Activated CD4-positive, alpha-beta memory T cell treated with anti-CD3 and anti-CD28 coated beads, Interleukin-2, amount 10 ng/mL, durations not matched to agents 7 days and 5 days (primary cell): ENCODE results near the gene CCDC137. TPM values are rescaled to one million over a fixed set of nuclear protein-coding genes. Genes with fewer than 3 reads are reported as not detected.

ENCODE experiments used
- CTCF ChIA-PET: fragments of 350-600 bp; sonication (Branson Sonifier 250); formaldehyde crosslinking; loops from one replicate; lab custom pipeline; 2021; ENCODE audit warnings: antibody characterized with exemption, inconsistent platforms; lab: Charles Lee
- POLR2A ChIA-PET: fragments of 350-600 bp; sonication (Branson Sonifier 250); formaldehyde crosslinking; loops from one replicate; lab custom pipeline; 2021; ENCODE audit warnings: antibody characterized with exemption; lab: Charles Lee
- DNase-seq: peaks from one replicate; pipeline ENCODE4 v3.0.0-alpha.2; 2020
- H3K27ac Mint-ChIP-seq: one replicate; pipeline ENCODE4 v1.8.0; 2021; ENCODE audit warnings: mild to moderate bottlenecking, mixed read lengths
- H3K27me3 Mint-ChIP-seq: one replicate; pipeline ENCODE4 v1.8.0; 2021; ENCODE audit warnings: mixed read lengths
- H3K36me3 Mint-ChIP-seq: one replicate; pipeline ENCODE4 v1.8.0; 2021; ENCODE audit warnings: low read depth, mixed read lengths
- H3K4me1 Mint-ChIP-seq: one replicate; pipeline ENCODE4 v1.8.0; 2021; ENCODE audit warnings: mixed read lengths
- H3K4me3 Mint-ChIP-seq: one replicate; pipeline ENCODE4 v1.8.0; 2021; ENCODE audit warnings: mild to moderate bottlenecking, mixed read lengths
- H3K9me3 Mint-ChIP-seq: one replicate; pipeline ENCODE4 v1.8.0; 2021; ENCODE audit warnings: mixed read lengths
- total RNA-seq, 2 experiments: library from RNA; stranded (reverse); gene quantifications; one replicate each; pipeline ENCODE4 v1.2.3, GENCODE V29; 2021

Gene CCDC137
- total RNA-seq, 2 experiments from 2014 or later, result 28.8 to 33.3 TPM

GRCh38 chr17:81707725-81708646 is 41.4 kb downstream of the CCDC137 start:
- ChIA-PET CTCF (no interaction called here), POLR2A (interaction anchor here (1.0 to 1.3 kb wide), 2 partner anchors 13 to 23 kb away, joined by 3 read pairs; no protein-coding TSS in a partner anchor)
- H3K27me3 Mint-ChIP-seq, result no peaks in the 10 kb centered on the region
- H3K27ac Mint-ChIP-seq, result no peak overlapping the region
- no peak overlapping the region for H3K4me3 Mint-ChIP-seq
- no peaks in the 10 kb centered on the region for H3K9me3 Mint-ChIP-seq
- peaks cover 32% of the 10 kb centered on the region for H3K36me3 Mint-ChIP-seq
- H3K4me1 Mint-ChIP-seq, result peaks cover 38% of the 10 kb centered on the region
- no peak for DNase-seq

GRCh38 chr17:81708739-81709185 is 42.2 kb downstream of the CCDC137 start:
- Mint-ChIP-seq H3K4me1 (peaks cover 42% of the 10 kb centered on the region), H3K36me3 (peaks cover 29% of the 10 kb centered on the region), H3K4me3 (no peak overlapping the region), H3K27ac (no peak overlapping the region), H3K9me3 (no peaks in the 10 kb centered on the region), H3K27me3 (no peaks in the 10 kb centered on the region)
- DNase-seq, result no peak
- ChIA-PET CTCF (no interaction called here), POLR2A (no interaction called here)

GRCh38 chr17:81710514-81711308 is 44.2 kb downstream of the CCDC137 start:
- peak overlapping the region; percentile 64 for H3K27ac Mint-ChIP-seq
- H3K27me3 Mint-ChIP-seq, result no peaks in the 10 kb centered on the region
- ChIA-PET POLR2A (interaction anchor here (0.6 to 2.6 kb wide), 6 partner anchors 8 to 456 kb away, joined by 3 to 19 read pairs (median 4); partner anchors contain the start of genes ARL16, HGS, MCRIP1 and MRPL12), CTCF (interaction anchor here (1.1 to 1.4 kb wide), 3 partner anchors 8 to 426 kb away, joined by 3 to 5 read pairs (median 4); no protein-coding TSS in a partner anchor)
- no peaks in the 10 kb centered on the region for H3K9me3 Mint-ChIP-seq
- H3K4me3 Mint-ChIP-seq, result peak overlapping the region; percentile 66
- peaks cover 15% of the 10 kb centered on the region for H3K36me3 Mint-ChIP-seq
- H3K4me1 Mint-ChIP-seq, result peaks cover 32% of the 10 kb centered on the region
- peak; percentile 35 for DNase-seq

GRCh38 chr17:81711814-81712467 is 45.4 kb downstream of the CCDC137 start, which contains the start of gene SLC25A10:
TSS of gene SLC25A10 (plus strand) at chr17:81712284. CDS start at chr17:81712427, 143 bp downstream.
- peaks cover 4% of the 10 kb centered on the region for H3K36me3 Mint-ChIP-seq
- peak; percentile 86 for DNase-seq
- peak within 1 kb of the TSS; percentile 89 for H3K4me3 Mint-ChIP-seq
- CTCF ChIA-PET, result interaction anchor here (0.7 to 1.4 kb wide), 3 partner anchors 29 to 425 kb away, joined by 3 to 5 read pairs (median 3); partner anchors contain the start of gene ARL16
- H3K9me3 Mint-ChIP-seq, result no peaks in the 10 kb centered on the region
- H3K27me3 Mint-ChIP-seq, result no peaks in the 10 kb centered on the region
- POLR2A ChIA-PET, result interaction anchor here (0.6 to 3.8 kb wide), 11 partner anchors 9 to 454 kb away, joined by 3 to 30 read pairs (median 4); partner anchors contain the start of genes ARHGDIA, ARL16, HGS and MCRIP1
- peaks cover 28% of the 10 kb centered on the region for H3K4me1 Mint-ChIP-seq
- H3K27ac Mint-ChIP-seq, result peak within 1 kb of the TSS; percentile 64

- Mint-ChIP-seq H3K36me3 (peaks cover 4% of the 10 kb centered on the region), H3K27me3 (no peaks in the 10 kb centered on the region), H3K9me3 (no peaks in the 10 kb centered on the region), H3K4me3 (peak overlapping the region; percentile 89), H3K4me1 (peaks cover 28% of the 10 kb centered on the region), H3K27ac (peak overlapping the region; percentile 54)
- DNase-seq, result no peak
- ChIA-PET CTCF (interaction anchor here (1.0 kb wide), 1 partner anchor 23 kb away, joined by 4 read pairs; no protein-coding TSS in a partner anchor), POLR2A (interaction anchor here (0.7 to 3.8 kb wide), 5 partner anchors 9 to 130 kb away, joined by 3 to 30 read pairs (median 3); partner anchors contain the start of gene MRPL12)
Observed at GRCh38 chr17:81712468-81713003, 46.0 kb downstream of the CCDC137 start.

GRCh38 chr17:81713004-81713555 is 46.5 kb downstream of the CCDC137 start:
- Mint-ChIP-seq H3K36me3 (peaks cover 4% of the 10 kb centered on the region), H3K27me3 (no peaks in the 10 kb centered on the region), H3K9me3 (no peaks in the 10 kb centered on the region), H3K27ac (peak overlapping the region; percentile 54), H3K4me3 (peak overlapping the region; percentile 89), H3K4me1 (peaks cover 28% of the 10 kb centered on the region)
- POLR2A ChIA-PET, result interaction anchor here (0.7 to 3.8 kb wide), 4 partner anchors 9 to 129 kb away, joined by 3 to 30 read pairs (median 3); partner anchors contain the start of gene MRPL12
- DNase-seq, result no peak
- CTCF ChIA-PET, result interaction anchor here (1.0 kb wide), 1 partner anchor 22 kb away, joined by 4 read pairs; no protein-coding TSS in a partner anchor

- no peaks in the 10 kb centered on the region for H3K9me3 Mint-ChIP-seq
- CTCF ChIA-PET, result interaction anchor here (1.0 kb wide), 1 partner anchor 22 kb away, joined by 4 read pairs; no protein-coding TSS in a partner anchor
Observed at GRCh38 chr17:81713556-81714411, 47.2 kb downstream of the CCDC137 start.

GRCh38 chr17:81714412-81715106 is 48.0 kb downstream of the CCDC137 start:
- Mint-ChIP-seq H3K27me3 (no peaks in the 10 kb centered on the region), H3K27ac (no peak overlapping the region), H3K4me1 (peaks cover 28% of the 10 kb centered on the region), H3K4me3 (peak overlapping the region; percentile 17), H3K9me3 (no peaks in the 10 kb centered on the region), H3K36me3 (no peaks in the 10 kb centered on the region)
- DNase-seq, result no peak
- ChIA-PET POLR2A (interaction anchor here (1.1 to 3.8 kb wide), 4 partner anchors 9 to 156 kb away, joined by 3 to 30 read pairs (median 6); partner anchors contain the start of genes ARHGDIA, ARL16, HGS and MRPL12), CTCF (no interaction called here)

More at GRCh38 chr17:81713556-81714411, 47.2 kb downstream of the CCDC137 start:
- Mint-ChIP-seq H3K27me3 (no peaks in the 10 kb centered on the region), H3K4me3 (peak overlapping the region; percentile 89), H3K36me3 (peaks cover 3% of the 10 kb centered on the region), H3K4me1 (peaks cover 28% of the 10 kb centered on the region), H3K27ac (no peak overlapping the region)
- no peak for DNase-seq
- POLR2A ChIA-PET, result interaction anchor here (1.1 to 3.8 kb wide), 4 partner anchors 10 to 157 kb away, joined by 3 to 30 read pairs (median 6); partner anchors contain the start of genes ARHGDIA, ARL16, HGS and MRPL12

GRCh38 chr17:81715107-81715871 is 48.8 kb downstream of the CCDC137 start:
- Mint-ChIP-seq H3K4me1 (peaks cover 24% of the 10 kb centered on the region), H3K27me3 (no peaks in the 10 kb centered on the region), H3K4me3 (no peak overlapping the region), H3K27ac (no peak overlapping the region), H3K36me3 (no peaks in the 10 kb centered on the region), H3K9me3 (no peaks in the 10 kb centered on the region)
- ChIA-PET CTCF (no interaction called here), POLR2A (interaction anchor here (1.6 to 3.8 kb wide), 2 partner anchors 12 to 31 kb away, joined by 6 to 30 read pairs; partner anchors contain the start of genes ARL16, HGS and MRPL12)
- DNase-seq, result no peak
